ENCODE measurements around the gene HOXA13.

Gene HOXA13

GRCh38 chr7:27151341-27151930 lies 48.5 kb downstream of the HOXA13 start:
- in situ Hi-C loops (cut with HindIII; ENCODE audit: low sequenced_read_pairs): no loop called here

- in situ Hi-C loops (cut with HindIII; ENCODE audit: low sequenced_read_pairs): no loop called here
Observed at GRCh38 chr7:27150568-27151340, 49.1 kb downstream of the HOXA13 start.

- in situ Hi-C loops (cut with HindIII; ENCODE audit: low sequenced_read_pairs): no loop called here
Observed at GRCh38 chr7:27149842-27150567, 49.9 kb downstream of the HOXA13 start.

GRCh38 chr7:27148756-27149641 lies 50.9 kb downstream of the HOXA13 start:
- in situ Hi-C loops (cut with HindIII; ENCODE audit: low sequenced_read_pairs): no loop called here

- in situ Hi-C loops (cut with HindIII; ENCODE audit: low sequenced_read_pairs): no loop called here
Observed at GRCh38 chr7:27148031-27148755, 51.7 kb downstream of the HOXA13 start.

- in situ Hi-C loops (cut with HindIII; ENCODE audit: low sequenced_read_pairs): no loop called here
Observed at GRCh38 chr7:27147199-27148030, 52.5 kb downstream of the HOXA13 start, which contains the start of gene HOXA6. Gene HOXA6 (minus strand): TSS chr7:27147774. CDS start chr7:27147749, 25 bp downstream.

- in situ Hi-C loops (cut with HindIII; ENCODE audit: low sequenced_read_pairs): no loop called here
Observed at GRCh38 chr7:27146491-27147198, 53.2 kb downstream of the HOXA13 start.

- in situ Hi-C loops (cut with HindIII; ENCODE audit: low sequenced_read_pairs): no loop called here
Observed at GRCh38 chr7:27145914-27146412, 53.9 kb downstream of the HOXA13 start.

- in situ Hi-C loops (cut with HindIII; ENCODE audit: low sequenced_read_pairs): no loop called here
Observed at GRCh38 chr7:27145165-27145913, 54.6 kb downstream of the HOXA13 start.

- in situ Hi-C loops (cut with HindIII; ENCODE audit: low sequenced_read_pairs): no loop called here
Observed at GRCh38 chr7:27144781-27145164, 55.1 kb downstream of the HOXA13 start.

Measured in DLD1 (cell line).